ENCODE data around the gene PIM1. TPM values are rescaled to one million over a fixed set of nuclear protein-coding genes. Genes with fewer than 3 reads are reported as not detected.

PIM1 gene
- total and polyA plus RNA-seq, 9 of the 15 experiments (the other 6 are each of a cell fraction or from before 2014, with no cell fraction given) = 19.0 to 789 (median 212) TPM

GRCh38 chr6:37168811-37169495 is 999 bp upstream of the PIM1 start (continued):
- TF ChIP-seq AFF1 (IDR thresholded peaks at IDR 0.05; ENCODE audit: low read depth in 1 of 2, partially characterized antibody in 2 of 2) = peak in 1 of 2 experiments; percentile 21
- TF ChIP-seq GABPB1 (CRISPR knock-in tag; IDR thresholded peaks at IDR 0.05) = no peak
- TF ChIP-seq KLF10 (CRISPR knock-in tag; IDR thresholded peaks at IDR 0.05) = no peak
- TF ChIP-seq SFPQ (IDR thresholded peaks at IDR 0.05; ENCODE audit: low read depth, low read length) = no peak
- no peak for TF ChIP-seq HNRNPK (IDR thresholded peaks at IDR 0.05; ENCODE audit: low read depth, low read length, poor library complexity, severe bottlenecking)
- TF ChIP-seq CEBPG (CRISPR knock-in tag; IDR thresholded peaks at IDR 0.05) = no peak
- TF ChIP-seq CEBPG (tag; conservative IDR thresholded peaks at IDR 0.05 in 1 of 2, IDR thresholded peaks at IDR 0.05 in 1 of 2) = peak; percentile 58 to 63
- no peak for TF ChIP-seq ZBTB8A (IDR thresholded peaks at IDR 0.05; ENCODE audit: partially characterized antibody)
- TF ChIP-seq EWSR1 (IDR thresholded peaks at IDR 0.05; ENCODE audit: borderline replicate concordance, low read depth, partially characterized antibody) = no peak
- peak; percentile 65; the same call in 1 of the 2 replicates for TF ChIP-seq ARID1B (IDR thresholded peaks at IDR 0.05)
- peak; percentile 82; the same call in 1 of the 2 replicates for TF ChIP-seq DPF2 (IDR thresholded peaks at IDR 0.05)
- no peak for TF ChIP-seq CAMTA2 (CRISPR knock-in tag; conservative IDR thresholded peaks at IDR 0.05)
- no peak for TF ChIP-seq CEBPB (tag; IDR thresholded peaks at IDR 0.05)
- TF ChIP-seq SIN3B (IDR thresholded peaks at IDR 0.05; ENCODE audit: low read depth) = no peak
- no peak for TF ChIP-seq NR4A1 (CRISPR knock-in tag; IDR thresholded peaks at IDR 0.05)
- no peak for TF ChIP-seq NR4A1 (tag; IDR thresholded peaks at IDR 0.05)
- TF ChIP-seq, protein P1, sequence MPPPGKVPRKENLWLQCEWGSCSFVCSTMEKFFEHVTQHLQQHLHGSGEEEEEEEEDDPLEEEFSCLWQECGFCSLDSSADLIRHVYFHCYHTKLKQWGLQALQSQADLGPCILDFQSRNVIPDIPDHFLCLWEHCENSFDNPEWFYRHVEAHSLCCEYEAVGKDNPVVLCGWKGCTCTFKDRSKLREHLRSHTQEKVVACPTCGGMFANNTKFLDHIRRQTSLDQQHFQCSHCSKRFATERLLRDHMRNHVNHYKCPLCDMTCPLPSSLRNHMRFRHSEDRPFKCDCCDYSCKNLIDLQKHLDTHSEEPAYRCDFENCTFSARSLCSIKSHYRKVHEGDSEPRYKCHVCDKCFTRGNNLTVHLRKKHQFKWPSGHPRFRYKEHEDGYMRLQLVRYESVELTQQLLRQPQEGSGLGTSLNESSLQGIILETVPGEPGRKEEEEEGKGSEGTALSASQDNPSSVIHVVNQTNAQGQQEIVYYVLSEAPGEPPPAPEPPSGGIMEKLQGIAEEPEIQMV (tag; conservative IDR thresholded peaks at IDR 0.05; ENCODE audit: low read depth) = no peak
- TF ChIP-seq SP2 (IDR thresholded peaks at IDR 0.05; ENCODE audit: extremely low read depth, low read depth, low read length, poor library complexity, severe bottlenecking) = no peak
- TF ChIP-seq, protein P2, sequence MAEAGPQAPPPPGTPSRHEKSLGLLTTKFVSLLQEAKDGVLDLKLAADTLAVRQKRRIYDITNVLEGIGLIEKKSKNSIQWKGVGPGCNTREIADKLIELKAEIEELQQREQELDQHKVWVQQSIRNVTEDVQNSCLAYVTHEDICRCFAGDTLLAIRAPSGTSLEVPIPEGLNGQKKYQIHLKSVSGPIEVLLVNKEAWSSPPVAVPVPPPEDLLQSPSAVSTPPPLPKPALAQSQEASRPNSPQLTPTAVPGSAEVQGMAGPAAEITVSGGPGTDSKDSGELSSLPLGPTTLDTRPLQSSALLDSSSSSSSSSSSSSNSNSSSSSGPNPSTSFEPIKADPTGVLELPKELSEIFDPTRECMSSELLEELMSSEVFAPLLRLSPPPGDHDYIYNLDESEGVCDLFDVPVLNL (CRISPR knock-in tag; IDR thresholded peaks at IDR 0.05; ENCODE audit: low read depth) = no peak
